Islet of Langerhans (tissue), 1 donor: ENCODE data around the gene ILF2.

Source experiments
- FAIRE-seq: peaks from one replicate; lab custom pipeline; 2011; peaks lifted over from hg19 to GRCh38; lab: Jason Lieb, UNC

ILF2 gene

DNA sequence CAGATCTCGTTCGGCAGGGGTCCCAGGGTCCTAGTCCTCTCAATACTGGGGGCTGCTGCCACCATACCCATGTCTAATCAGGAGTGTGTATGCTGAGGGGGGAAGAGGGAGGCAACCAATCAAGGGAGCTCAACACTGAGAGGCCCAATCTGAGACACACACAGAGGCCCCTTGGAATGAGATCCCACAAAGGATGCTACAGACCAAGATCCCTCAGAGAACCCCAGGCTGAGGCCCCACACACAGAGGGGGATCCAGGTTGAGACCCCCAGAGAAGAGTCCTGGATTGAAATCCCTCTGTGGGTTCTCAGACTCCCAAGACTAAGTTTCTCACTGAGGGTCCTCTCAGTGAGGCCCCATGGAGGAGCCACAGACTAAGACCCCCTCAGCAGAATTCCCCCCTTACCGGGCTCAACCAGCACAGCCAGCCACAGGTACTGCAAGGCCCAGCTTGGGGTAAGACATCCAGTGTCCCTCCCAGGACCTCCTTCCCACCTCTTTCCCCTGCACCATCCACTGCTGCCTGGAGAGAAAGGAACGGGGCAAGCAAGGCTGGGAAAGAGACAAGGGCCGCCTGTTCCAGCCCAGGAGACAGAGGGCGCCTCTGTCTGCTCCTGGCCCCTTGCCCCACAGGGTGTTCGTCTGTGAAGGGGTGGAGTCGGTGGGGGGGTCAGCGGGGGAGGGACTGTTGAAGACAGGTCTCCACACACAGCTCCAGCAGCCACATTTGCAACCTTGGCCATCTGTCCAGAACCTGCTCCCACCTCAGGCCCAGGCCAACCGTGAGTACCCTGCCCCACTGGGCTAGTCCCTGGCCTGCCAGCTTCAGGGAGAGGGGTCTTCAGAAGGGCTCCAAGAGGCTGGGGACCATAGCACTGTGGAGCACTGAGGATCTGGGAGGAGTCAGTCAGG lies 42.8 kb downstream of the ILF2 start, which contains the start of gene S100A1:
S100A1 (plus strand) TSS at position 720 of the 912 bp plus-strand sequence. CDS start 2,088 bp downstream, outside the sequence.
- no peak for FAIRE-seq

DNA sequence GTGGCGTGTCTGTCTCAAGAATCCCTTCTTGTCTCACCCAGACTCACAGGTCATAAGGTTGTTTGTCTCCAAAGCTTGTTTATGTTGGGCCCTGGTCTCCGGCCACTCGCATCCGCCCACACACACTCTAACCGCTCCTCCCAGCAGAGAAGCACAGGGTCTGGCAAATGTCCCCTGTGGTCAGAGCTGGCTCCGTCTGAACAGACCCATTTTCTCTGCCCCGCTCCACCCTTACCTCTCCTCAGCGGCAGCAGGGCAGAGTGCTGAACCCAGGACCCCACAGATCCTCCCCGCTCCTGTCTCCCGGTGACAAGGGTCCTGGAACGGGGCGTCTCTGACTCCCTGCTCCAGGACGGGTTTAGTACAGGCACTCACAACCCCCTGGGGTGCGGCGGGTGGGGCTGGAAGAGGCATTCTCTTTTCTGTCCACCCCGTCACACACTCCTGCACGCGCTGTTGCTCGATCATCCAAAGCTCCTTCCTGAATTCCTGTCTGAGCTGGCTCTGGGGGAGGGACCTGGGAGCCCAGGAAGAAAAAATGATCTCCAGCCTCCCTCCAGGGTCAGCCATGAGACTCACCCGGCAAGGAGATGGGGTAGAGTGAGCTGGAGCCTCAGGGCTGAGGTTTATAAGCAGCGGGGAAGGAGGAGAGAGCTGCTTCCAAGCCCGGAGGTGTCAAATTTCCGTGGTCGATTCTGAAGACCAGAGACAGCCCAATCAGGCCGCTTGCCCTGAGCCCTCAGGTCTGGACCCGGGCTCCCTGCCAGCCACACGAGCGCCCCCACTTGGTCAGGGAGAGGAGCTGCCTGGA lies 43.7 kb downstream of the ILF2 start, which contains the start of gene S100A13:
S100A13 (minus strand) TSS at position 602 of the 811 bp plus-strand sequence. CDS start 1,033 bp downstream, outside the sequence.
- no peak for FAIRE-seq

DNA sequence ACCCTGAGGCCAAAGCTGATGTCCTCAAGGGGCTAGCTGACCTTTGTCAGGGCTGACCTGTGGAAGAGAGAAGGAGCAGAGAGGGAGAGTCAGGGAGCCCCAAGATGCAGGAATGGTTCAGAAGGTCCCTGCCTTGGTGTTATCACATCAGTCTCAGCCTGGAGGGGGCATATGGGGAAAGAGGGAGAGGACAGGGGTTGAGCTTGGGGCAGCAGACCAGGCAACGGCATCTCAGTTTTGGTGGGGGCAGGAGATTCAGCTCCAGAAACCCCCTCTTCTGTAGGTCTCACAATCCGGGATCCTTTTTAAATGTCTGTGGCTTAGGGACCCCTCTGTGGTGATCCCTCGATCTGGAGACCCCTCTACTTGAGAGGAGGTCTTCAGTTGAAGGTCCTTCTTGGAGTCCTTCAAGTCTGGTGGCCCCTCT lies 44.3 kb downstream of the ILF2 start:
- no peak for FAIRE-seq

DNA sequence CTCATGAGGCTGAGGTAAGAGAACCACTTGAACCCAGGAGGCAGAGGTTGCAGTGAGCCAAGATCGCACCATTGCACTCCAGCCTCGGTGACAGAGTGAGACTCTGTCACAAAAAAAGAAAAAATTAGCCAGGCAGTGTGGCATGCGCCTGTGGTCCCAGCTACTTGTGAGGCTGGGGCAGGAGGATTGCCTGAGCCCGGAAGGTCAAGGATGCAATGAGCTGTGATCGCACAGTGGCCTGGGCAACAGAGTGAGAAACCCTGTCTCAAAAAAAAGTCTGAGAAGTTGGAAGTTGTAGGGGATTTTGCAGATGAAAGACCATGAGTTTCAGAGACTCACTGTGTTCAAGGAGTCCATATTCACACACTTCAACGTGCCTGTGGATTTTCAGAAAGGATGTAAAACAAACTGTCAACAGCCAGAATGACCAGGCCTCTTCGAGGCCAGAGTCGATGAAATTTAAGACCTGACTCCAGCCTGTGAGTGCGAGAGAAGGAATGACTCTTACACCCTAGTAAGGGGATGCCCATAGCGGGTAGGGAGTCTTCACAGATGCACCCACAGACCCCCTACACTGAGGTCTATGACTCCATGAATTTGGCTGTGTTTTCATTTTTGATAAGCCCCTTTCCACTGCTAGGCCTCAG lies 45.7 kb downstream of the ILF2 start:
- no peak for FAIRE-seq

DNA sequence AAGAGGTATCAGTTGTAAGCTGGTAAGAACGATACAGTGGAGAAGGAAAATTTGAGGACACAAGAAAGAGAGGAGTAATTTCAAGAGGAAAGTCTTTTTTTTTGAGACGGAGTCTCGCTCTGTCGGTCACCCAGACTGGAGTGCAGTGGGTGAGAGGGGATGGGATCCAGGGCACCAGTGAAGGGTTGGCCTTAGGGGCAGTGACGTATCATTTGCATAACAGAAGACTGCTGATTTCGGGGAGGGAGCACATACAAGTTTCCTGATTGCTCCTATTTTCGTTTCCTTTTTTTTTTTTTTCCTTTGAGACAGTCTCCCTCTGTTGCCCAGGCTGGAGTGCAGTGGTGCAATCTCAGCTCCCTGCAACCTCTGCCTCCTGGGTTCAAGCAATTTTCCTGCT lies 47.7 kb downstream of the ILF2 start:
- FAIRE-seq: no peak

DNA sequence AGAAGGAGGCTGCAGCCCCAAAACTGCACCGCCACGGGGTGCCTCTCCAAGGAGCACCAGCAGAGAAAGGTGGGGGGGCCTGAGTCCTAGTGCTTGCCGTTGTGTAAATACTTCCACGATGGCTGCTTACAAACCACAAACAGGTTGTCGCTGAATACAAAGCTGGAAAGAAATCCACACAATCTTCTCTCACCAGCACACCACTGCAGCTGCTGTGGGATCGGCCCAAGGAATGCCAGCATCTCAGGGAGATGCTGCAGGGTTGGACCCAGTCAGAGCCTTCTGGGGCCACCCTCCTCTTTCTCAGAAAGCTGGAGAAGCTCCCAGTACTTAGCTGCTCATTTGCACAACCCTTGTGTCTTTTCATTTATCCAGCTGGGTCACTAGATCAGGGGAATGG lies 51.6 kb downstream of the ILF2 start:
- no peak for FAIRE-seq

DNA sequence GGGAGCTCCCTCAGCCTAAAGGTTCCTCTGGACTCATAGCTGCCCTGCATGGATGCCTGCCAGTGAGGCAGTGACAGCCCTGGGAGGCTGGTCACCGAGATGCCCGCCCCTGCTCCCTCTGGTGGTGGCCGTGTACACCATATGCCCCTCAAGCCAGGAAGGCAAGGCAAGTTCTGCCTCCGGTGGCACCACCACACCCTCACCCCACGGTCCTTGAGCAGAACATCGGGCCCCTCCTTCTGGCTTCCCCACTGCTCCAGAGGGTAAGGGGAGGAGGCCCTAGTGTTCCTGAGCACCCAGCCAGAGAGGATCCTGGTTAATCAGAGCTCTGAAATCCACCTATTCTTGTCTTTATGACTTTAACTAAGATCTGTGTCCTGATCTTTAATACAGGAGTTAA lies 53.1 kb downstream of the ILF2 start:
- no peak for FAIRE-seq

DNA sequence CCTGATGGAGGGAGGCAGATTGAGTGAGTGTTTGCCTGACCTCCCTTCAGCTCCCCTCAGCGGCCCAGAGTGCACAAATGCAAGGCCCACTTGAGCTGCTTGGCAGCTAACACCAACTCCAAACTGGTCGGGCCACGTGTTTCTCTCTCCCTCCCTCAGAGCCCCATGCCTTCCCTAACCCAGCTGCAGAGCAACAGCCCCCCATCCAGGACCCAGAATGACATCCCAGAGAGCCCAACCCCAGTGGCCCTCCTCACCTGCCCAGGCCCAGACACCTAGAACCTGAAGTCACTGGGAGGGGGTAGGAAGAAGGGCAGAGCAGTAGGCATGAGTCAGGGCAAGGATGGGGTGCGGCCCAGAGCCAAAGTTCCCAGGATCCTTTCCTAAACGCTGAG lies 53.9 kb downstream of the ILF2 start:
- FAIRE-seq: no peak

DNA sequence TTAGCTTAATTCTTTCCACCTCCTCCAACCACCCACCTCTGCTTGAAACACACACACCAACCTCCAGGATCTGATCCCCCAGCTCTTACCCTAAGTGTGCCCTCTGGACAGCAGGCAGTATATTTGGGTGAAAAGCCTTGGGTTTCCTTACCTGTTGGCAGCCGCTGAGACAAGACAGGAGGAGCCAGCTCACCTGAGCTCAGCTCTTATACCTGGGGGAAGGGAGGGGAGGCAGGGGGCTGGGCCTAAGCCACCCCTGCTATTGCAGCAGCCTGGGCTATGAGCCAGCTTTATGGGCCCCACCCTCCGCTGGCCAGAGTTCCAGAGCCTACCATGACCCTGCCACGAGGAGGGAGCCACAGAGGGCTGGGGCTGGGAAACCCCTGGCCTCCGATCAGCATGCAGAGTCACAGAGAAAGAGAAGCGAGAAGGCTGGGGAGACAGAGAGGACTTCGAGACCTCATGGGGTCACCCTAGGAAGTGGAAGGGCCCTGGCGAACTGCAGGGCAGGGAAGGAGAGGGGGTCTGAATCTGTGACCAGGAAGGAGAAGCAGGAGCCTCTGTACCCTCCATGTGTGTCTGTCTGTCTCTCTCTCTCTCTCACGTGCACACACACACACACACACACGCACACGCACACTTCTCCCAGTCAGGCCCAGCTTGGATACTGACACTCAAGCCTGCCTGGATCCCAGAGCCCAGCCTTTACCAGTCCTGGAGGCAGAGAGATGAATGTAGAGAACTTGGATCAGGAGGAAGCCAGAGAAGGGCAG lies 54.5 kb downstream of the ILF2 start, which contains the start of gene S100A14:
S100A14 (minus strand) TSS at position 182 of the 773 bp plus-strand sequence. CDS start 467 bp downstream, outside the sequence.
- FAIRE-seq: no peak

DNA sequence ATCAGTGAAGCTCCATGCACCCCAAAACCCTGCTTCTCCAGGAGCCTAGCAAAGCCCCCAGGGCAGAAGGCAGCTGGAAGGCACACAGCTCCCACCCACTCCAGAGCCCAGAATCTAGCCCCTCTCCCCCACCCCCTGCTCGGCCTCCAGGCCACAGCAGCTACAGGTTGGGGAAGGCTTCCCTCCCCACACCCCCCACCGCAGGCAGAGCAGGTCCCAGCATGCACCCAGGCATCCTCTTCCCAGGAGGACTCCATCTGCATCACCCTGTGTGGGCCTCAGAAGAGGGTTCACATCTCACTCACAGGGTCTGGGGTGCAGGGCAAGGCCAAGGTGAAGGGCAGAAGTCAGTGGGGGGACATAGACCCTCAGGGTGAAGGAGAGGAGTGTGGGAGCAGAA lies 55.4 kb downstream of the ILF2 start:
- FAIRE-seq: no peak

DNA sequence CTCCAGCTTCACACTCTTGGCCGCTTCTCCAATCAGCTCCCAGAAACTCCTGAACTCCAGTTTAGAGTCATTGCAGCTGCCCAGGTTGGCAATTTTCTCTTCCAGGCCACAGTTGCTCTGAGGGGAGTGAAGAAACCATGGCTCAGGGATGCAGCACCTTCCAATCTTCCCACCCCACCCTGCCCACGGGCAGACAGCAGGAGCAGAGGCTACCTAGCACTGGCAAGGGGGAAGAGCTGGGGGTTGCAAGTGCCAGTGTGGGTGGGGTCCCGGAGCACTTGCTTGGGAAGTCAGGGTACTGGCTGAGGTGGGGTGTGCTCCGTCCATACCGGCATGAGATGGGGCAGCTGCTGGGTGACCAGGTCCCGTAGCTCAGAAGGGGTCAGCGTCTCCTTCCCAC lies 55.9 kb downstream of the ILF2 start:
- FAIRE-seq: no peak

DNA sequence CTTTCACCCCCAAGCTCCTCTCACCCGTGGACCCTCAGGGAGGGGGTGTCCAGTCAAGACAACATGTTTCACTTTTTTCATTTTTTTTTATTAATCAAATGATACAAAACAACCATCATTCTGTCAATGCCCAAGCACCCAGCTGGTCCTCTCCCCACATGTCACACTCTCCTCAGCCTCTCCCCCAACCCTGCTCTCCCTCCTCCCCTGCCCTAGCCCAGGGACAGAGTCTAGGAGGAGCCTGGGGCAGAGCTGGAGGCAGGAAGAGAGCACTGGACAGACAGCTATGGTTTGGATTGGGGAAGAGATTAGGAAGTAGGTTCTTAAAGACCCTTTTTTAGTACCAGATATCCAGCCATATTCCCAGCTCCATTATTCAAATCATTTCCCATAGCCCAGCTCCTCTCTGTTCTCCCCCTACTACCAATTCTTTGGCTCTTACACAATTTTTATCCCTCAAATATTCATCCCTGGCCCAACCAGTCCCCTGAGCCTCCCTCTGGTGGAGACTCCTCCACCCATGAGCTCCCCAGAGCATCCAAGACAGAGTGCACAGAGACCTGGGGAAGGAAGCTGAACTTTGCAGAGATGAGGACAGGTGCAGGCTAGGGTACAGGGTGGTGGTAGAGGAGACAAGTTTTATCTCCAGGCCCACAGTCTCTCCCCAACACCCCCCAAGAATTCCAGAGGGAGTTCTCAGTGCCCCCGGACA lies 56.4 kb downstream of the ILF2 start:
- no peak for FAIRE-seq

DNA sequence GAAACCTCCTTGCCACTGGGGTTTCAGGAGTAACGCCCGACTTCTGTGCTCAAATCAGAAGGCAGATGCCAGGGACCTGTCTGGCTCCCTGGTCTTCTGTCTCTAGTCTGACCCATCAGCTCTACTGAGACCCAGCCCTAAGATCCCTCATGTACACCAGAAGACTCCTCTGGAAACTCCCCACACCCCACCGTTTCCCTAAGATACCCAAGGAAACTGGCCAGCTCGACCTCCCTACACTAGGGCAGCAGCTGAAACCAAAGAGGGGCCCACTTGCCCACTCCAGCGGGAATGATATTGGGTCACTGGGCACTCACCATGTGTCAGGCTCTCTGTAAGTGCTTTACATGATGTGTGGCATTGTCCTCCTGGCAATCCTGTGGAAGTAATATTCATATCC lies 57.4 kb downstream of the ILF2 start:
- no peak for FAIRE-seq

DNA sequence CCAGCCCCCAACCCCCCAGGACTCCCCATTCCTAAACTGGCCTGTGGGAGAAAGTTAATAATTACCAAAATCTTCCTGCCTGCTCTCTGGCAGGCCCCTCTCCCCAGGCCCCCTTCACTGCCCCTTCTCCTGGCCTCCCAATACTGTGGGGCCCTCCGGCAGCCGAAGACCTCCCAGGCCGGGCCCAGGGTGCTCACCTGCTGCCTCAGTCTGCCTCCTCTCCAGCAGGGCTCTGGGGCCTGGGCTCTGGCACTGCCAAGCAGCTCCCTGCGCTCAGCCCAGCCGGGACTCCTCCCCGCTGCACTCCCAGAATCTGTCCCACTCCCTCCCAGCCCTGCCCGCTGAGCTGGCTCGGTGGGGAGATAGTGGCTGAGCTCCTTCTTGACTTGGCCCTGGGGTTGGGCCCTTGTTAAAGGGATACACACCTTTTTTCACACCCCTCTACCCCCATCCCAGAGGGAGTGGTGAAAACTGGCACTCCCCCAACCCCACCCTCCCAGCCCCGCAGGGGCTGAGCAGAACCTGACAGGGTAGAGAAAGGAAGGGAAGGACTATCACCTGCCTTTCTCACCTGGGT lies 58.0 kb downstream of the ILF2 start, which contains the start of gene S100A16:
S100A16 (minus strand) TSS at position 383 of the 577 bp plus-strand sequence. CDS start 4,986 bp downstream, outside the sequence.
- no peak for FAIRE-seq

DNA sequence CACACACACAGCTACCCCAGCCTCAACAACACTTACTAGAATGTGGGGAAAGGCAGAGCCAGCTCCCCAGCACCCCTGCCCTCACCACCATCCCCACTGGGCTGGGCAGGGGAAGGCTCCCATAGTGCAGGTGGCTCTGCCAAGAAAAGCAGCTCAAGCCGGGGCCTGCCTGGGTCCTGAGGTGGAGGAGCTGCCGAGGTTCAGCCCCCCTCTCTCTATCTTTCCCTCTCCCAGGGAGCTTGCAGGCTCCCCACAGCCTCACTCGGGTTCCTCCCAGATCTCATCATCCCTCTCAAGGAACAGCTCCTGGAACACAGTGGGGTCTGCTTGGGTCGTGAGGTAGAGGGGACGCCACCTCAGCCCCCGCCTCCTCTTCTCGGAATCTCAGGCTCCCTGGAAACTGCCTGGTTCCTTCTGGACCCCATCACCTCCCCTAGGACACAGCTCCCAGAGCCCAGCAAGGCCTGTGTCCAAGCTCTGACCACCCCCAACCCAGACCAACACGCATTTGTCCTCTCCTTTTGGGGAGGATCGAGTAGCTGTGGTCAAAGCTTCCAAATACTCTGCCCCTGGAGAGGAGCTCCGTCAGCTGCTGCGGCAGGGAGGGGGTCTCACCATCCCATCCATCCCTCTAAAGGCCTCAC lies 58.6 kb downstream of the ILF2 start:
- no peak for FAIRE-seq
